Parathyroid adenoma (tissue), 2 donors: Measurements from ENCODE around the gene UTRN.

ENCODE experiments used
- H2AFZ ChIP-seq: fragments of 300-600 bp; sonication (generic); one replicate; pipeline ENCODE4 v1.7.0; 2017; ENCODE audit warnings: antibody characterized with exemption, mild to moderate bottlenecking
- H3K27ac ChIP-seq: fragments of 300-600 bp; sonication (generic); one replicate; pipeline ENCODE4 v1.7.0; 2017
- H3K27me3 ChIP-seq: fragments of 300-600 bp; sonication (generic); one replicate; pipeline ENCODE4 v1.7.0; 2017; ENCODE audit warnings: low read length; ENCODE audit not compliant: control insufficient read depth, insufficient read depth
- H3K36me3 ChIP-seq: fragments of 300-600 bp; sonication (generic); one replicate; pipeline ENCODE4 v1.7.0; 2017; ENCODE audit warnings: low read length; ENCODE audit not compliant: control insufficient read depth, insufficient read depth
- H3K4me1 ChIP-seq: fragments of 300-600 bp; sonication (generic); one replicate; pipeline ENCODE4 v1.7.0; 2017; ENCODE audit warnings: control low read depth
- H3K4me2 ChIP-seq: fragments of 300-600 bp; sonication (generic); one replicate; pipeline ENCODE4 v1.7.0; 2017; ENCODE audit warnings: low read length
- H3K4me3 ChIP-seq: fragments of 300-600 bp; sonication (generic); one replicate; pipeline ENCODE4 v1.7.0; 2017; ENCODE audit warnings: low read depth, low read length
- H3K79me2 ChIP-seq: fragments of 300-600 bp; sonication (generic); one replicate; pipeline ENCODE4 v1.7.0; 2017; ENCODE audit warnings: control low read depth
- H3K9ac ChIP-seq: fragments of 300-600 bp; sonication (generic); one replicate; pipeline ENCODE4 v1.7.0; 2017; ENCODE audit warnings: mild to moderate bottlenecking
- H3K9me3 ChIP-seq: fragments of 300-600 bp; sonication (generic); one replicate; pipeline ENCODE4 v1.7.0; 2017; ENCODE audit warnings: low read length; ENCODE audit not compliant: control insufficient read depth
- TF ChIP-seq, protein P1 (sequence below): fragments of 300-600 bp; sonication (generic); IDR thresholded peaks from one replicate; pipeline ENCODE4 v1.7.0; 2017; ENCODE audit warnings: antibody characterized with exemption, mild to moderate bottlenecking
- donor health status: primary hyperparathyroidism.

The UTRN gene

DNA sequence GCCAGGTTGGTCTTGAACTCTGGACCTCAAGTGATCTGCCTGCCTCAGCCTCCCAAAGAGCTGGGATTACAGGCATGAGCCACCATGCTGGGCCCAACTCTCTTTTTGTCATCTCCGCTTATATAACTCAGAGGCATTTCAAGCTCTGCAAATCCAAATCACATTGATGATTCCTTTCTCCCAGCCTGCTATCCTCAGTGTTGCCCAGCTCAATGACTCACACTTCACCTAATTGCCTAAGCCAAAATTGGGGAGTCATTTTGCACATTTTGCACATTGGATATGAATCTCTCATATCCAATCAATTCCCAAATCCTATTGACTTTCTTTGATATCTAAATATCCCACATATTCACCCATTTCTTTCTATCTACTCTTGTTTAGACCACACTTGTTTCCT is 3.9 kb downstream of the UTRN start:
- no peak overlapping the region for H3K4me3 ChIP-seq
- no peaks in the 10 kb centered on the region for H3K9me3 ChIP-seq
- no peaks in the 10 kb centered on the region for H3K79me2 ChIP-seq
- H3K4me2 ChIP-seq: no peak overlapping the region
- no peaks in the 10 kb centered on the region for H3K36me3 ChIP-seq
- no peak overlapping the region for H3K27ac ChIP-seq
- no peak overlapping the region for H3K9ac ChIP-seq
- no peak overlapping the region for H2AFZ ChIP-seq
- H3K4me1 ChIP-seq: peaks cover 2% of the 10 kb centered on the region
- TF ChIP-seq, protein P1, sequence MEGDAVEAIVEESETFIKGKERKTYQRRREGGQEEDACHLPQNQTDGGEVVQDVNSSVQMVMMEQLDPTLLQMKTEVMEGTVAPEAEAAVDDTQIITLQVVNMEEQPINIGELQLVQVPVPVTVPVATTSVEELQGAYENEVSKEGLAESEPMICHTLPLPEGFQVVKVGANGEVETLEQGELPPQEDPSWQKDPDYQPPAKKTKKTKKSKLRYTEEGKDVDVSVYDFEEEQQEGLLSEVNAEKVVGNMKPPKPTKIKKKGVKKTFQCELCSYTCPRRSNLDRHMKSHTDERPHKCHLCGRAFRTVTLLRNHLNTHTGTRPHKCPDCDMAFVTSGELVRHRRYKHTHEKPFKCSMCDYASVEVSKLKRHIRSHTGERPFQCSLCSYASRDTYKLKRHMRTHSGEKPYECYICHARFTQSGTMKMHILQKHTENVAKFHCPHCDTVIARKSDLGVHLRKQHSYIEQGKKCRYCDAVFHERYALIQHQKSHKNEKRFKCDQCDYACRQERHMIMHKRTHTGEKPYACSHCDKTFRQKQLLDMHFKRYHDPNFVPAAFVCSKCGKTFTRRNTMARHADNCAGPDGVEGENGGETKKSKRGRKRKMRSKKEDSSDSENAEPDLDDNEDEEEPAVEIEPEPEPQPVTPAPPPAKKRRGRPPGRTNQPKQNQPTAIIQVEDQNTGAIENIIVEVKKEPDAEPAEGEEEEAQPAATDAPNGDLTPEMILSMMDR: no peak
- H3K27me3 ChIP-seq: no peaks in the 10 kb centered on the region

DNA sequence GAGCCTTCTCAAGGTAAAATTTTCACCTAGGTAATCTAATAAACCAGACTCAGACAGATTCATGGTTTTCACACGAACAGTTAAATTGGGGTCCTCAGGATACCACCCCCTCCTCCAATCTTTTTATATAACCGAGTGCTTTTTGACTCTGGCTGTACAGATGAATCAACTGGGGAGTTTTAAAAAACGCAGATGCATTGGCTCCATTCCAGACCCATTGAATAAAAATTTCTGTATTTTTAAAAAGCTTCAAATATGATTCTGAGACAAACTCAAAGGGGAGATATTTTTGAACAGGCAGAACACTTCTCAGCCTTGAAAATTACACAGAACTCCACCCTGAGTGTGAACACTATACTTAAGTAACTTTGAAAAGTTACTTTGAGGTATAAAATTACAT is 7.2 kb downstream of the UTRN start:
- TF ChIP-seq, protein P1: no peak
- Histone ChIP-seq H3K4me3 (no peak overlapping the region), H3K4me2 (no peak overlapping the region), H3K79me2 (no peaks in the 10 kb centered on the region), H3K4me1 (peaks cover 17% of the 10 kb centered on the region), H3K9ac (no peak overlapping the region), H3K9me3 (no peaks in the 10 kb centered on the region), H3K27me3 (no peaks in the 10 kb centered on the region), H3K36me3 (no peaks in the 10 kb centered on the region), H3K27ac (no peak overlapping the region), H2AFZ (no peak overlapping the region)

DNA sequence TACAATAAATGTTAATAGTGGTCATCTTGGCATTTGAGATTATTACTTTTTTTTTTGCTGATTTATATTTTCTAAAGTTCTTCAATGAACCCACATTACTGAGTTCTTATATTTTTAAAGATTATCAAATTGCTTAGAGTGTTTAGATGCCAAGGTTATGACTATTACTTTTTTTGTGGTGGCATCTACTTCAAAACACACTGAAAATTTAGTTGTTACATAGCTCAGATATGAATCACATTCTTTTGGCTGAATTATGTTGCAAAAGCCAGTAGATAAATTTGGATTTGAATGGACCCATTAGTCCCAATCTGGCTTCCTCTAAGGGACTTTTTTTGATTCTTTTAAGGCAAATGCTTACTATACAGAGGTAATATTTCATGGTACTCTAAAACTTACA is 8.9 kb downstream of the UTRN start:
- no peak overlapping the region for H3K27ac ChIP-seq
- no peaks in the 10 kb centered on the region for H3K9me3 ChIP-seq
- peaks cover 27% of the 10 kb centered on the region for H3K4me1 ChIP-seq
- no peak overlapping the region for H2AFZ ChIP-seq
- TF ChIP-seq, protein P1: no peak
- no peak overlapping the region for H3K4me2 ChIP-seq
- H3K4me3 ChIP-seq: no peak overlapping the region
- no peaks in the 10 kb centered on the region for H3K79me2 ChIP-seq
- H3K27me3 ChIP-seq: no peaks in the 10 kb centered on the region
- no peak overlapping the region for H3K9ac ChIP-seq
- H3K36me3 ChIP-seq: no peaks in the 10 kb centered on the region

DNA sequence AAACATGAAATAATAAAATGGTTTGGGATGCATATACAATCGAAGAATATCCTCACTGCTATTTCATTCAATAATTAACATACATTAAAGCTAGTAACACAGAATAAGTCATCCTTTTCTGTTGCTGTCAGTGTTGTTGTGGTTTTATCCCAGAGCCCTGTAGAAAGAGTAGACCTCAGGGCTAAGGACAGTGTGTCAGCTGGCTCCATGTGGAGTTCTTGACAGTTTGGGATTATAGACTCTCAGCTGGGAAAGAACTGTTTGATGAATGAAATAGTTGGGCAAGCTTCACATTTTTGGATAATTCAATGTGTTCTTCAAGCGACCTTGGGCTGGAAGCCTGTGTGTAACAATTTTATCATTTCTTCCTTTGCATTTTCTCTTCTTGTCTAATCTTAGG is 10.1 kb downstream of the UTRN start:
- H3K9me3 ChIP-seq: no peaks in the 10 kb centered on the region
- TF ChIP-seq, protein P1: no peak
- H3K9ac ChIP-seq: no peak overlapping the region
- no peak overlapping the region for H3K4me2 ChIP-seq
- H3K4me1 ChIP-seq: peaks cover 27% of the 10 kb centered on the region
- H3K27me3 ChIP-seq: no peaks in the 10 kb centered on the region
- H3K36me3 ChIP-seq: no peaks in the 10 kb centered on the region
- H3K79me2 ChIP-seq: peaks cover 4% of the 10 kb centered on the region
- H3K27ac ChIP-seq: peak overlapping the region; percentile 92
- H2AFZ ChIP-seq: peak overlapping the region; percentile 31
- H3K4me3 ChIP-seq: no peak overlapping the region

DNA sequence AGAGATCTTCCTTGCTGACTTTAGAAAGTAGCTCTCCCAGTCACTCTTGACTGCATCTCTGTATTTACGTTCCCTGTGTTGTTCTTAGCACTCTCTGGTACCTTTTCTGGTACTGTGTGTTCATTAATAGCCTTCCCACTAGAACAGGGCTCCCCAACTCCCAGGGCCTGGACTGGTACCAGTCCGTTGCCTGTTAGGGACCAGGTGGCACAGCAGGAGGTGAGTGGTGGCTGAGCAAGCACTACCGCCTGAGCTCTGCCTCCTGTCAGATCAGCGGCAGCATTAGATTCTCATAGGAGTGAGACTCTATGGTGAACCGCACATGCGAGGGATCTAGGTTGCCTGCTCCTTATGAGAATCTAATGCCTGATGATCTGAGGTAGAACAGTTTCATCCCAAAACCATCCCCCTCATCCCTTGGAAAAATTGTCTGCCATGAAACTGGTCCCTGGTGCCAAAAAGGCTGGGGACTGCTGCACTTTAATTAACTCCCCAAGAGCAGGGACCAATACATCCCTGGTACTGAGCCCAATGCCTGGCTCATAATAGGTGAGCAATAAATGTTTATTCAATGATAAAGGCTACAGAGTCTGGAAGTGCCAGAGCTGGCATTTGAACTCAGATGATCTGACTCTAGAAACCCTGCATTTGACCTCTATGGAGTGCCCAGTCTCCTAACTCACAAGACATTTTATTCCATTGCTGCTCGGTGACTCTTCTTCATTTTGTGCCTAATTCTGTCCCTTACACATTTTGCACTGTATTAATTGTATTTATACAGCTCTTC is 11.0 kb downstream of the UTRN start:
- Histone ChIP-seq H3K4me1 (peaks cover 27% of the 10 kb centered on the region), H3K27me3 (no peaks in the 10 kb centered on the region), H3K79me2 (peaks cover 10% of the 10 kb centered on the region), H3K9me3 (no peaks in the 10 kb centered on the region), H3K36me3 (no peaks in the 10 kb centered on the region), H2AFZ (peak overlapping the region; percentile 68), H3K4me2 (peak overlapping the region; percentile 24), H3K9ac (no peak overlapping the region), H3K4me3 (peak overlapping the region; percentile 2), H3K27ac (peak overlapping the region; percentile 92)
- TF ChIP-seq, protein P1: no peak
